NCI-H510A (cell line): Measurements from ENCODE around the gene MISP.

Experiments
- DNase-seq: peaks from one replicate; lab custom pipeline; 2025; lab: John Stamatoyannopoulos, UW

MISP gene

DNA sequence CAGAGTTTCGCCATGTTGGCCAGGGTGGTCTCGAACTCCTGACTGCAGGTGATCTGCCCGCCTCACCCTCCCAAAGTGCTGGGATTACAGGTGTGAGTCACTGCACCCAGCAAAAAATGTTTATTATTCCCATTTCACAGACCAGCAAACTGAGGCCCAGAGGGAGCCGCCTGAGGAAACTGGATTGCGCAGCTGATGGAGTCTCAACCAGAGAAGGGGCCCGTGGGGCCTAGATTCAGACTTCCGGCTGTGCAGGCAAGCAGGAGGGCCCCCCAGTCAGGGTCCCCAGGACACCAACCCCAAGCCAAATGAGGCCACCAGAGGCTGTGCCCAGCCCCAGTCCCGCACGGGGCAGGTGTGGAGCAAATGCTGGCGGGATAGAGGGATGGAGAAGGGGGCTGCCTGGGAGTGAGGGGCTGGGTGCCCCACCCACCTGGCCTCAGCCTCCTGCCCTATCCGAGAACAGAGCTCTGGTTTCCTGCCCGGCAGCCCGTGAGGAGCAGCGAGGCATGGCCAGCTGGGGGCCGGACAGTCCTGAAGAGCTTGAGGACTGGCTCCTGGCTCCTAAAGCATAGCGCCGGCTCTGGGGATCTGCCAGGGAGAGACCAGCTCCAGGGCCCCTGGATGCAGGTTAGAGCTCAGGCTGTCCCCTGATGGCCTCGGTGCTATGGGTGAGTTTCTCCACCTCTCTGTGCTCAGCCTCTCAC is 22.0 kb downstream of the MISP start:
- DNase-seq: no peak

DNA sequence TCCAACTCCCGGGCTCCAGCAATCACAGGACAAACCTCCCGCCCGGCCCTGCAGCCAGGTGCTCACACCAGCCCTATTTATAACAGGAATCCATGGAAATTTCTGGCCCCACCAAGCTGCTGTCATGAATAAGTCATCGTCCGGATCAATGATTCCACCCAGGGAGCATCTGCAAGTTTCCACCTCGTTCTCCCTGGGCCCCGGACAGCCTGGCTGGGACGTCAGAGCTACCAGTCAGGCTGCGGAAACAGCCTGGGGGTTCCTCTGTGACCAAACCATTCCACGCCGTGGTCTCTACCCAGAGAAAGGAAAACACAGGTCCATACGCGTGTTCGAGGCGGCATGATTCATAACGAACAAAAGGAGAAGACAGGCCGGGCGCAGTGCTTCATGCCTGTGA is 25.6 kb downstream of the MISP start:
- DNase-seq: no peak

DNA sequence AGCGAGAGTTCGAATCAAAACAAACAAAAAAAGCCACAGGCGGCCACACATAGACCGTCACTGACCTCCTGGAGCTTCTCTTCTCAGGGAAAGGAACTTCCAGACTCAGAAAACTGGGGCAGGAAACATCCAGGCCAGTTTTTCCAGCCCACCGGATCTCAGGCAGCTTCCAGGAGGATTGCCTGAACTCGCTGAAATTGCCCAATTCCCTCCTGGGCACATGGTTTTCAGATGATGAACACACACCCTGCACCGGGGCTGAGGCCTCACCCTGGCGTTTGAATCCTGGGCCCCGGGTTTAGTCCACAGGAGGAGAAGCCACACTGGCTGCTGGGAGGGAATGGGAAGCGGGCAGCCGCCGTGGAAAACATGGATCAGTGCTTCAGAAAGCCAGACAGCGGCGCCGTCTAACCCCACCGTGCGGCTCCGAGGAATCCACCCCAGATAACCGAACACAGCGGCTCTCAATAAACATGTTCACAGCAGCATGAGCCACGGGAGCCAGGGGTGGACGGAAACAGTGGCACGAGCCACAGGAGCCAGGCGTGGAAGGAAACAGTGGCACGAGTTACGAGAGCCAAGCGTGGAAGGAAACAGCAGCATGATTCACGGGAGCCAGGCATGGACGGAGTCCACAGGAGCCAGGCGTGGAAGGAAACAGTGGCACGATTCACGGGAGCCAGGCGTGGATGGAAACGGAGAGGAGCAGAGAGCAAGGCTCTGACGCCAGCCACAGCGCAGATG is 28.2 kb downstream of the MISP start:
- no peak for DNase-seq

DNA sequence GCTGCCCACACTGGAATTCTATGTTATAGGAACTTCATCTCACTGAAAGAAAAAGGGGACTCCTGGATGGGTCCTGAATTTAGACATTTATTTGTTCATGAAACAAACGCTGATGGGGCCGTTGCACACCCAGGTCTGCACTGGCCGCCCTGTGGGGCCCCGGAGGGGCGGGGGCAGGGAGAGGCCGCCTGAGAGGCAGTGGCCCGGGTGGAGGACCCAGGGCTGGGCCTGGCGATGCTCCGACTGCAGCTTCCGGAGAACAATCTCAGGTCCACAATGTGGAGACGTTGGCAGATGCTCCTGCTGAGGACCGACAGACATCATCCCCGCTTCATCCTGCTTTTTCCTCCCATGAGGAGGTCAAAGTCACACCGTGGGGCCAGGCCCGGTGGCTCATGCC is 30.0 kb downstream of the MISP start:
- DNase-seq: no peak

DNA sequence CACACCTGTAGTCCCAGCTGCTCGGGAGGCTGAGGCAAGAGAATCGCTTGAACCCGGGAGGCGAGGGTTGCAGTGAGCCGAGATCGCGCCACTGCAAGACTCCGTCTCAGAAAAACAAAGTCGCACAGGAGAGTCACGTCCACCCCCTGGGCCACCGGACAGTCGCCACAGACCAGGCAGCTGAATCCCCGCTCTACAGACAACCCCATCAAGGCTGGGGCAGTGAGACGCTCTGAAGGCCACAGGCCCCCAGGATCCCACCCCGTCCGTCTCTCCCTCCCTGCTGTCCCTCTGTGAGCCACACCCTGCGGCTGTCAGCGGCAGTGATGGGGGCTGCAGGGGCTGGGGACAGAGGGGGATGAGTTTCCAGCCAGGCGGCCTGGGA is 30.9 kb downstream of the MISP start:
- DNase-seq: no peak

DNA sequence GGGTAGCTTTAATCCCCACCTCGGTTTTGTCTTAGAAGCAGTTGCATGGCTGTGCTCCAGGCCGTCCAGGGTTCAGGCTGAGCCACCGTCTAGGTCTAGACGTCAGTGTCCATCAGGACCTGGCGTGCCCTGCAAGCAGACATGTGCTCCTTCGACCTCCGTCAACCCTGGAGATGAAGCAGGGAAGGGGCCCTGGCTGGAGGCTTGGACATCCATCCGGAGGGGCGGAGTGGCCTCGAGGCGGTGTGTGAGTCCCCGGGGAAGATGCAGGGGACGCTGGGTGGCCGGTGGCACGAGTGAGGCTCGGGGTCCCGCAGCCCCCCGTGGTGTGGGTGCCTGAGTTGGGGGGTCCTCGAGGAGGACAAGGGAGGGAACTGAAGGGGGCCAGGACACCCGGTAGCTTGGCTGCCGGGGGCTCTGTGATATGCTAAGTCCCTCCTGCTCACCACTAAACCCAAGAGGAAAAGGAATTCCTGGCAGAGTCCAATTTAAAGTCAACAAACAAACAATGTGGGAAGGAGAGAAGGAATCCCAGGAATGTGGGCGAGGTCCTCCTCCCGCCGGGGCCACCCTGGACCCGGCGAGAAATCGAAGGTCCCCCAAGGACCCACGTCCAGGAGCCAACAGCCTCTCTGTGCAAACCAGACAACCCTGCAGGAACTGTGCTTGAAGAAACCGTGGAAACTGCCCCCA is 31.4 kb downstream of the MISP start:
- no peak for DNase-seq

DNA sequence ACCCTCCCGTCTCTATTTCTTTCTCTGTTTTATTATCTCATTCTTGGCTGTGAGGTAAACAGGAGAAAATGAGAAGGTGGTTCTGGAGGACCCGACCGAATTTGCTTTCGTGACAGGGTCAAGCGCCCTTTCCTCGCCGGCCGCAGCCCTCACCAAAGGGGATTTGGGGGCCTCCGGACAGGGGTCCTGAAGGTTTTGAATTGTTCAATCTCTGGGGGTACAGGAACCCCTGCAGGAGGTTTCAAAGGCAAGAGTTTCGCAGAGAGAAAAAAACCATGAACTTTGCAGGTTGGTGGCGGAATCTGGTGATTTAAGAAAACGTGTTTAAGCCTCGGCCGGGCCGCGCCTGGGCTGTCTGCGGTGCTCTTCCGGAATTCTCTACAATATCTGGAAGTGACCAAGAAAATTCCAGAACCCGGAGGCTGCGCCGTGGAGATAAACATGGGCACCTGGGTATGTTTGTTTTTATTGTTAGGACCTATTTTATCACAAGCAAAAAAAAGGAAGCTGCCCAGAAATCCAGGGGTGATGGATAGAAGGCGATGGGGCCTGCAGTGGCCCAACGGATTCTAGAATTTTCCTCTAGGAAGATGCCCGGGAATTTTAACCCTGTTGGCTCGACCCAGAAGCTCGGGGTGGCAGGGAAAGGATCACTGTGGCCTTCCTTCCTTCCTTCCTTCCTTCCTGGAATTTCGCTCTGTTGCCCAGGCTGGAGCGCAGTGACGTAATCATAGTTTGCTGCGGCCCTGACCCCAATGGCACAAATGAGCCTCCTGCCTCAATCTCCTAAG is 32.2 kb downstream of the MISP start:
- no peak for DNase-seq

DNA sequence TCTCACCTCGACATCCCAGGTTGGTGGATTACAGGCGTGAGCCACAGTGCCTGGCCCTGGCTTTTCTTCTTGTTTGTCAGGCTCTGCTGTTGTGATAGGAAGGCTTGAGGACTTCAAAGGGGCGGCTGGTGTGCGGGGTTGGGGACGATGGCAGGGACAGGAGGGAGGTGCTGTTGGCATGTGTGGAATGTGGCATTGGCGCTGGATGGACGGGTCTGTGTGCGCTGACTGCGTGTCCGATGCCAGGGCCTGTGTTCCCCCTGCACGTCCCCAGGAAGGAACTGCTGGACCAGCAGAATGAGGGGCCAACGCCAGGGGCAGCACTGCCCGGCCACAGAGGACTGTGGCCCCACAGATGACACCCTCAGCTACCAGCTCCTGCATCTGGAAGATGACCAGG is 33.6 kb downstream of the MISP start:
- DNase-seq: no peak

DNA sequence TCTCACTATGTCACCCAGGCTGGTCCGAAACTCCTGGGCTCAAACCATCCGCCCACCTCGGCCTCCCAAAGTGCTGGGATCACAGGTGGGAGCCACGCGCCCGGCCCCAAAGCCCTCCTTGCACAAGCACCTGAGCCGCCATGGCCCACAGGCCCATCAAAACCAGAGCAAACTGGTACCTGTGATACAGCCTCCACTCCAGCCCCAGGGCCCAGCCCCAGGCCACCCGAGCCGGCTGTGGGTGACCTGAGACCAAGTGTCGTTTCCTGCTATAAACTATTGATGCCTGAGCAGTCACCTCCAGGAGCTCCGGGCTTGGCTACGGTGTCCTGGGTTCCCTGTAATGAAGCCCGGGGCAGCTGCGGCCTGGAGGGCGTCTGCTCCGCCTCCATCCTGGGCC is 36.6 kb downstream of the MISP start:
- no peak for DNase-seq

DNA sequence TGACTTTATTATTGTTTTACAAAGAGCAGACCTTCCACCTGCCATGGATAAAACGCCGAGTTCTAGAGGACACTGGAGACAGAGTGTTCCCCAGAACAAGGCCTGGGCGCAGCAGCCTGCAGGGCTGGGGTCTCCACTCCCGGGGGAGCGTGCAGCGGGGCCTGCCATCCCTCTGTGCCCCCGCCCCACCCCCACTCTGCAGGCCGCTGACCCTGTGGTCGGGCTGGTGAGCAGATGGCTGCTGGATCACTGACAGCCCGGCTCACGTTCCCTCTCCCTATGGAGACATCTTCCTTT is 37.7 kb downstream of the MISP start:
- DNase-seq: no peak

DNA sequence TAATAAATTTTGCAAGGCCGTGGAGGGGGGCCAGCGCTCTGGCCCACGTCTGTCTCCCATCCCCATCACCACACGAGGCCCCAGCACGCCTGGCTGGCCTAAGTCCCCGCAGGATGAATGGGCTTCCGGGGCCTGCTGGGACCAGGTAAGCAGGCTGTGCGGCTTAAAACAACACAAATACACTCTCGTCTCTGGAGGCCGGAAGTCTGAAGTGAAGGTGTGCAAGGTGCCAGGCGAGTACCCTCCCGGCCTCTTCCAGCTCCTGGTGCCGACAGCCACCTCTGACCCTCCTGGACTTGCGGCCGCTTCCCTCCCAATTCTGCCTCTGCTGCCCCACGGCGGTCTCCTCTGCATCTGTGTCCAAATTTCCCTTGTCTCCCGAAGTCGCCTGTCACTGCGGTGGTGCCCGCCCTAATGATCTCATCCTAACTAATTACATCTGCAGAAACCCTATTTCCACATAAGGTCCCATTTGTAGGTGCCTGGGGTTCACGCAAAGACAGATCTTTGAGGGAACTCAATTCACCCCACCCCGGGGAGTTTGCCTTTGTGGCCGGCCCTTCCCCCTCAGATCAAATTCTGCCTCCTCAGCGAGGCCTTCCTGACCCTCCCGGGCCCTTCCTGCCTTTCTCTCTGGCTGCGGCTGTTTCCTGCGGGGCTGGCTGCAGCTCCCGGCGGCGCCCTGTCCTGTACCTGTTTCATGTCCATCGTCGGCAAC is 38.2 kb downstream of the MISP start:
- no peak for DNase-seq

DNA sequence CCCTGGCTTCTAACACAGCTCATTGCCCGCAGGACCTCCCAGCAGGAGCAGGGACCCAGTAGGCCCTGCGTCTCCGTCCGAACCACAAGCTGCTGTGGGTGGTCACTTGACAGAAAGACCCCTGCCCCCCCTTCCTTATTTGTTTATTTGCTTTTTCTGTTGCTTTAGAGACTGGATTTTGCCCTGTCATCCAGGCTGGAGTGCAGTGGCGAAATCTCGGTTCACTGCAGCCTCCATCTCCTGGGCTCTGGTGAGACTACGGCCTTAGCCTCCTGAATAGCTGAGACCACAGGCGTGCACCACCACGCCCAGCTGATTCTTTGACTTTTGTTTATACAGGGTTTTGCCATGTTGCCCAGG is 38.8 kb downstream of the MISP start:
- DNase-seq: no peak

DNA sequence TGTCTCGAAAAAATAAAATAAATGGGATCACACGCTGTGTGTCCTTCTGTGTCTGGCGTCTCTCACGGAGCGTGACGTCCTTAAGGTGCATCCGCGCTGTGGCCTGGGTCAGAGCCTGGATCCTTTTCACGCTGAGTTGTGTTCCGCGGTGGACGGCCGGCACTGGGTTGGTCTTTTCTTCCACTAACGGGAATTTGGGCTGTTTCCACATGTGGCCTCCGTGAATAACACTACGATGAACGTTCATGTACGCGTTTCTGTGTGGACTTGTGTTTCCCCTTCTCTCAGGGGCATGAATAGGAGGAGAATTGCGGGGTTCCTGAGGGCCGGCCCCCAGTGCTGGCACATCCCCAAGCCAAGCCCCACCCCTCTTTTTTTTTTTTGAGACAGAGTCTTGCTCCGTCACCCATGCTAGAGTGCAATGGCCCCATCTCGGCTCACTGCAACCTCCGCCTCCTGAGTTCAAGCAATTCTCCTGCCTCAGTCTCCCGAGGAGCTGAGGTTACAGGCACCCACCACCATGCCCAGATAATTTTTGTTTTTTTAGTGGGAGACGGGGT is 40.2 kb downstream of the MISP start:
- no peak for DNase-seq

DNA sequence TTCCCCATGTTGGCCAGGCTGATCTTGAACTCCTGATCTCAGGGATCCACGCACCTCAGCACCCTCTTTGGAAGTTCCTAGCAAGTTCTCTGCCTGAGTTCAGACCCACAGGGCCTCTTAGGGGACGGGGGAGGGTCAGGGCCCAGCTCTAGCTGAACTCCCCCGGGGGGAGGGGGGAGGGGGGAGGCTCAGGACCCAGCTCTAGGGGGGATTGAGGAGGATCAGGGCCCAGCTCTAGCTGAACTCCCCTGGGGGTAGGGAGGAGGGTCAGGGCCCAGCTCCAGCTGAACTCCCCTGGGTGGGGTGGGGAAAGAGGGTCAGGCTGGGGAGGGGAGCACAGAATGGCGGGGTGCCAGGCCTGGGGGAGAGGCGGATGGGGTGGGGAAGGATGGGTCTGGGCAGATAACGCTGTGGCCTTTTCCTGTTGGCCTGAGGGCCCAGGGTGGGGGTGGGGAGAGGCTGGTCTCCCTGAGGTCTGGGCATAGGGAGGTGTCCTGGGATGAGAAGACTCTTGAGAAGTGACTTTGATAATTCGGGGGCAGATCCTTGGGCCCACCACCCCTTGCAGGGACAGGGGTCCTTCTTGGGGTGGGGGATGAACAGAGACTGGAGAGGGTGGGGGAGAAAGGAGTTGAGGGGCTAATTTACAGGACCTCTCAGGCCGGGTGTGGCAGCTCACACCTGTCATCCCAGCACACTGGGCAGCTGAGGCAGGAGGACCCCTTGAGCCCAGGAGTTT is 40.8 kb downstream of the MISP start:
- DNase-seq: no peak

DNA sequence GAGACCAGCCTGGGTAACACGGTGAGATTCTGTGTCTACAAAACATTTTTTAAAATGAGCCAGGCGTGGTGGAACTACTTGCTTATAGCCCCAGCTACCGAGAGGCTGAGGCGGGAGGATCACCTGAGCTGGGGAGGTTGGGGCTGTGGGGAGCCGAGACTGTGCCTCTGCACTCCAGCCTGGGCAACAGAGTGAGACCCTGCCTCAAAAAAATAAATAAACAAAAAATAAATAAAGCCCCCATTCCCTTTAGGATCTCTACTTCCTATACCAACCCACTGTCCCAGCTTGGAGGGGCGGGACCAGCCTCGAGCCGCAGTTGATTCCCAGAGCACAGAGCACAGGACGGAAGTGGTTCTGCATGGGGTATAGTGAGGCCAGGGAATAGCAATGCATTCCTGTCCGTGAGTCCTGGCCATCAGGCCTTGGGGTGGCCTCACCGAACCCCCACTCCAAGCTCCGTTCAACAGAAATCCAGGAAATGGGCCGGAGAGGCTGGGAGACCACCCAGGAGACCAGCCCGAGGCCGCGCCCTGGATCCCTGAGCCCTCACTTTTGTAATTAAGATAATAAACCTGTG is 41.5 kb downstream of the MISP start:
- DNase-seq: no peak

DNA sequence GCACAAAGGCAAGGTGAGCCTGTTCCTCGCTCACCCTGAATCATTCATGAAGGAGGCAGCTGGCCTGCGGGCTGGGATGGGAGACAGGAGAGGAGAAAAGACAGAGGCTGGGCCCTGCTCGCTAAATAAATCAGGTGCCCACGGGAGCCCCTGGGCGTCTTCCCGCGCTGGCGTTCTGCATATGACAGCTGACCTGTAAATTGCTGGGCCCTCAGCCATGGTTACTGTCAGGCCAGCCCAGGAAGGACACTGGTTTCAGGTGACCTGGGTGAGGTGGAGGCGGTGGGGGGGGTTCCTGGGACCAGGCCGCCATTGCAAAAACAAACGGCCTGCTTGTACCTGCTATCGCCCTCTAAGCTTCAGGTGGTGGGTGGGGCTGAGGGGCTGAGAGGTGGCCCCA is 42.9 kb downstream of the MISP start:
- no peak for DNase-seq

DNA sequence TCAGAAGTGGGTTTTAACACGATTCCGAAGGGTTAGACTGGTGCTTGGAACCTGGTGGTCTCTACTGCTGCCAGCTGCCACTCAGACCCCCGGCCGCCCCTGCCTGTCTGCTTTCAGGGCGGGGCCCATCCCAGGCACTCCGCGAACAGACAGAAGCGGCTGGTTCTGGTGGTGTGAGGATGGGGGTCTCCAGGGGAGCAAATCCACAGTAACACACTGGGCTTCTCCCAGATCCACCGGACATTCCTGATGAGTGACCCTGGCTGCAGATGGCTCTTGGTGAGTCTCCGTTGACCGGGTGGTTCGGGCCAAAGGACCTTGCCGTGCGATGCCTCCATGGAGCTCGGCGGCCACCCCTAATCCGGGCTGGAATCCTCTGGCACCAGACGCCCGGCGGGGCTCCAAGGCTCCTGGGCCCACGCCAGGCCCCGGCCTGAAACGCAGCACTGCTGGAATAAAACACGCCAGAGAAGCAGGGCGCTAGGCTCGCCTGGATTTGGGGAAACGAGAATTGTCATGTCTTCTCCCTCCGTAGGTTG is 44.2 kb downstream of the MISP start:
- no peak for DNase-seq

DNA sequence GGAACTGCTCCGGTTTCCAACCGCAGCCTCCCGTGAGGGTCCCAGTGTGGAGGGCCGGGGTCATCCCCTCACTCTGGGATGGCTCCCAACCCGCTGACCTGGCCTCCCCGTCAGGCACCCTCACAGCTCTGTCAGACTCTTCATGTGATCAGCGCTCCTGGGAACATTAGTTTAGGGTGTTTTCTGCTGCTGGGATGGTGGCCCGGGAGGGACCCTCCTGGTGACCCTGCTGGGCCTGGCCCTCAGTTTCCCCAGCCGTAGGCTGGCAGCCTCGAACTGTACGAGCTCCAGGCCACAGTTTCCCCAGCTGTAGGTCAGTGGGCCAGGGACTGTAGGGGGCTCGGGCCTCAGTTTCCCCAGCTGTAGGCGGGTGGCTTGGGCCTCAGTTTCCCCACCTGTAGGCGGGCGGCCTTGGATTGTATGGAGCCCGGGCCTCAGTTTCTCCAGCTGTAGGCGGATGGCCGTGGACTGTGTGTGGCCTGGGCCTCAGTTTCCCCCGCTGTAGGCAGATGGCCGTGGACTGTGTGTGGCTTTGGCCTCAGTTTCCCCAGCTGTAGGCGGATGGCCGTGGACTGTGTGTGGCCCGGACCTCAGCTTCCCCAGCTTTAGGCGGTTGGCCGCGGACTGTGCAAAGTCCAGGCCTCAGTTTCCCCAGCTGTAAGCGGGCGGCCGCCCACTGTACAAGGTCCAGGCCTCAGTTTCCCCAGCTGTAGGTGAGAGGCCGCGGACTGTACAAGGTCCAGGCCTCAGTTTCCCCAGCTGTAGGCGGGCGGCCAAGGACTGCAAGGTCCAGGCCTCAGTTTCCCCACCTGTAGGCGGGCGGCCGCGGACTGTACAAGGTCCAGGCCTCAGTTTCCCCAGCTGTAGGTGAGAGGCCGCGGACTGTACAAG is 45.0 kb downstream of the MISP start:
- no peak for DNase-seq
